ENCODE measurements around the gene BIK. TPM values are rescaled to one million over a fixed set of nuclear protein-coding genes. Genes with fewer than 3 reads are reported as not detected.
"Not testable (repeated sequence)": the region's sequence is repeated elsewhere in the genome, so short reads cannot be mapped to it uniquely, and the experiment has no call there.

BIK gene
- total RNA-seq, 4 donors from 2014 or later, result 6.1 to 11.3 (median 7.3) TPM

- H3K27me3 ChIP-seq, result no peaks in the 10 kb centered on the region
- TF ChIP-seq POLR2A (IDR thresholded peaks at IDR 0.05), result no peak
- no peak for TF ChIP-seq CTCF (IDR thresholded peaks at IDR 0.05)
- no peak for TF ChIP-seq EP300 (IDR thresholded peaks at IDR 0.05)
- no peak for TF ChIP-seq POLR2AphosphoS5 (IDR thresholded peaks at IDR 0.05)
- no peak overlapping the region for H3K4me3 ChIP-seq
- no peaks in the 10 kb centered on the region for H3K36me3 ChIP-seq
- peaks cover 14% of the 10 kb centered on the region for H3K4me1 ChIP-seq
- DNase-seq (ENCODE audit: low spot score in 2 of 2), result no peak
- peaks cover 4% of the 10 kb centered on the region for H3K9me3 ChIP-seq
- H3K27ac ChIP-seq, result no peak overlapping the region
- 93% methylated on average over 8 of the region's 8 CpGs for WGBS
These were observed 14.1 kb upstream of the BIK start for GRCh38 chr22:43096420-43096819.

DNA sequence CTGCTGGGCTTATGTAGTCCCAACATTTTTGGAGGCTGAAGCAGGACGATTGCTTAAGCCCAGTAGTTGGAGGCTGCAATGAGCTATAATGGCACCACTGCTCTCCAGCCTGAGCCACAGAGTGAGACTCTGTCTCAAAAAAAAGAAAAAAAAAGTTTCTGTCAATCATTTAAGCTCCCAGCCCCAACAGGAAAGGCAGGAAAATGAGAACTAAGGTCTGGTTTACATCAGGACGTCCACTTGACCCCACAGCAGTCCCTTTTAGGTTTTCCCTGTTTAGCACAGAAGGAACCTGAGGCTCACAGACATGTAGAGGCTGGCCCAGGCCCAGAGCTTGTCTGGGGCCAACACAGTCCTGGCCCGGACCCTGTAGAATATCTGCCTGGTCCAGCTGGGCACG is 12.2 kb upstream of the BIK start:
- H3K36me3 ChIP-seq, result no peaks in the 10 kb centered on the region
- no peaks in the 10 kb centered on the region for H3K27me3 ChIP-seq
- H3K4me3 ChIP-seq, result no peak overlapping the region
- 41% methylated on average over 4 of the region's 4 CpGs for WGBS
- H3K9me3 ChIP-seq, result peaks cover 4% of the 10 kb centered on the region
- H3K27ac ChIP-seq, result no peak overlapping the region
- no peak for TF ChIP-seq POLR2AphosphoS5 (IDR thresholded peaks at IDR 0.05)
- no peak for TF ChIP-seq EP300 (IDR thresholded peaks at IDR 0.05)
- TF ChIP-seq POLR2A (IDR thresholded peaks at IDR 0.05), result no peak
- no peak for TF ChIP-seq CTCF (IDR thresholded peaks at IDR 0.05)
- DNase-seq (ENCODE audit: low spot score in 2 of 2), result no peak
- H3K4me1 ChIP-seq, result peaks cover 14% of the 10 kb centered on the region

GRCh38 chr22:43099095-43099494 is 11.5 kb upstream of the BIK start:
- no peak for TF ChIP-seq CTCF (IDR thresholded peaks at IDR 0.05)
- no peak for TF ChIP-seq EP300 (IDR thresholded peaks at IDR 0.05)
- TF ChIP-seq POLR2AphosphoS5 (IDR thresholded peaks at IDR 0.05), result no peak
- no peak for TF ChIP-seq POLR2A (IDR thresholded peaks at IDR 0.05)
- no peak overlapping the region for H3K27ac ChIP-seq
- peaks cover 11% of the 10 kb centered on the region for H3K4me1 ChIP-seq
- no peak for DNase-seq (ENCODE audit: low spot score in 2 of 2)
- no peaks in the 10 kb centered on the region for H3K27me3 ChIP-seq
- H3K4me3 ChIP-seq, result no peak overlapping the region
- WGBS, result 42% methylated on average over 4 of the region's 4 CpGs
- H3K36me3 ChIP-seq, result no peaks in the 10 kb centered on the region
- peaks cover 4% of the 10 kb centered on the region for H3K9me3 ChIP-seq

GRCh38 chr22:43100225-43100624 is 10.3 kb upstream of the BIK start:
- no peaks in the 10 kb centered on the region for H3K27me3 ChIP-seq
- no peak for TF ChIP-seq POLR2A (IDR thresholded peaks at IDR 0.05)
- no peak for TF ChIP-seq CTCF (IDR thresholded peaks at IDR 0.05)
- TF ChIP-seq POLR2AphosphoS5 (IDR thresholded peaks at IDR 0.05), result no peak
- no peak for TF ChIP-seq EP300 (IDR thresholded peaks at IDR 0.05)
- no peak overlapping the region for H3K27ac ChIP-seq
- H3K36me3 ChIP-seq, result no peaks in the 10 kb centered on the region
- H3K4me1 ChIP-seq, result peaks cover 6% of the 10 kb centered on the region
- peaks cover 4% of the 10 kb centered on the region for H3K9me3 ChIP-seq
- DNase-seq (ENCODE audit: low spot score in 2 of 2), result no peak
- H3K4me3 ChIP-seq, result no peak overlapping the region
- 37% methylated on average over 5 of the region's 5 CpGs for WGBS

DNA sequence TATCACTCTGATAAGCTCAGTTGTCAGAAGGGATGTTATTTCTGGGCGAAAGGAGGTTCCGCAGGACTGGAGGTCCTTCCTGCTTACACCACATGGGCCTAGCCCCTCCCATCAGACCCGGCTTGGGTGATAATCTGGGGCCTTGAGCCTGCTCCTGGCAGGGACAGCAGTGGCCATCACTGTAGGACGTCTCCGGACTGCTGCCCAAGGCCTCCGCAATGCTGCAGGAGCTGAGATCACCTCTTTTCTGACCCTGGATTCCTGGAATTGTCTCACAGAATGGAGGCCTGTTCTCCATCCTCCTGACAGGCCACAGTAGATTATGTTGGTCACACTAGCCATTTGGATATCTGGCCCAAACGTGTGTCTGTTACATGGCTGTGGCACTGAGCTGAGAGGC is 9.2 kb upstream of the BIK start:
- H3K27me3 ChIP-seq, result no peaks in the 10 kb centered on the region
- no peaks in the 10 kb centered on the region for H3K36me3 ChIP-seq
- 82% methylated on average over 6 of the region's 7 CpGs for WGBS
- H3K9me3 ChIP-seq, result peaks cover 4% of the 10 kb centered on the region
- no peak for DNase-seq (ENCODE audit: low spot score in 2 of 2)
- peaks cover 6% of the 10 kb centered on the region for H3K4me1 ChIP-seq
- no peak overlapping the region for H3K27ac ChIP-seq
- H3K4me3 ChIP-seq, result no peak overlapping the region
- TF ChIP-seq CTCF (IDR thresholded peaks at IDR 0.05) (no peak), EP300 (IDR thresholded peaks at IDR 0.05) (no peak), POLR2AphosphoS5 (IDR thresholded peaks at IDR 0.05) (no peak), POLR2A (IDR thresholded peaks at IDR 0.05) (no peak)

DNA sequence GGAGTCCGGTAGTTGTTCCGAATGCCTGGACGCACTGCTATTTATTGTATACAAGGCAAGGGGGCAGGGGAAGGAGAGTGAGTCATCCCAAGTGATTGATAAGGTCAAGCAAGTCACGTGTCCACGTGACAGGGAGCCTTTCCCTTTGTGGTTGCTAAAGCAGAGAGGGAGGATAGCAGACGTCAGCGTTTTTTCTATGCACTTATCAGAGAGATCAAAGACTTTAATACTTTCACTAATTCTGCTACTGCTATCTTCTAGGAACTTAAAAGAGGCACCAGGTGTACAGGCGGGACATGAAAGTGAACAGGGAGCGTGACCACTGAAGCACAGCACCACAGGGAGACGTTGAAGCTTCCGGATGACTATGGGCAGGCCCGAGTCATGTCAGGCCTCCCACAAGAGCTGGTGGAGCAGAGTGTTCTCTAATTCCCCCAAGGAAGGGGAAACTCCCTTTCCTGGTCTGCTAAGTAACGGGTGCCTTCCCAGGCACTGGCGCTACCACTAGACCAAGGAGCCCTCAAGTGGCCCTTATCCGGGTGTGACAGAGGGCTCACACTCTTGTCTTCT is 6.4 kb upstream of the BIK start:
- H3K36me3 ChIP-seq; H3K4me1 ChIP-seq; H3K27me3 ChIP-seq; H3K27ac ChIP-seq; H3K4me3 ChIP-seq; H3K9me3 ChIP-seq; DNase-seq (ENCODE audit: low spot score in 2 of 2): not testable (repeated sequence)
- 27% methylated on average over 15 of the region's 15 CpGs for WGBS

DNA sequence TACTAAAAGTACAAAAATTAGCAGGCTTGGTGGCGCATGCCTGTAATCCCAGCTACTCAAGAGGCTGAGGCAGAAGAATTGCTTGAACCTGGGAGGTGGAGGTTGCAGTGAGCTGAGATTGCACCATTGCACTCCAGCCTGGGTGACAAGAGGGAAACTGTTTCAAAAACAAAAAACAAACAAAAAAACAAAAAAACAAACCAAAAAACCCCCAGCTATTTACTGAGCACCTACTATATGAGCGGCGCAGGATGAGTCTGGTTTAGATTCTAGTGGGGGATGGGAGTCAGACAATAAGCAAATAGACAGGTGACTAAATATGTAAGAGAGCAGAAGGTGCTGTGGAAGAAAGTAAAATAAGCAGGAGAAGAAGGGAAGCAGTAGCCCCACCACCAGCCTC is 5.6 kb upstream of the BIK start:
- H3K27me3 ChIP-seq; H3K9me3 ChIP-seq; H3K4me3 ChIP-seq; DNase-seq (ENCODE audit: low spot score in 2 of 2); H3K27ac ChIP-seq; H3K4me1 ChIP-seq; H3K36me3 ChIP-seq: not testable (repeated sequence)
- WGBS, result 90% methylated on average over 3 of the region's 3 CpGs
